GM06990 (cell line): ENCODE measurements around the gene UNK.

ENCODE experiments used
- DNase-seq: peaks from one replicate; pipeline ENCODE4 v3.0.0-alpha.2; 2011; ENCODE audit not compliant: insufficient read length; ENCODE audit errors: extremely low read depth
- H3K27me3 ChIP-seq: replicated peaks from 2 replicates; pipeline ENCODE4 v1.6.0; 2011; ENCODE audit warnings: low read length; ENCODE audit not compliant: control insufficient read depth, insufficient read depth
- H3K36me3 ChIP-seq: 2 replicates; pipeline ENCODE4 v1.5.1; 2011; ENCODE audit warnings: low read length; ENCODE audit not compliant: control insufficient read depth, insufficient read depth
- H3K4me3 ChIP-seq: replicated peaks from 2 replicates; pipeline ENCODE4 v1.5.1; 2011; ENCODE audit warnings: low read depth, mild to moderate bottlenecking, control low read depth, low read length
- TF ChIP-seq, protein P1 (sequence below): IDR thresholded peaks from 2 replicates; pipeline ENCODE4 v1.5.1; 2011; ENCODE audit warnings: low read length, control low read depth, mild to moderate bottlenecking, inconsistent platforms; ENCODE audit not compliant: insufficient read depth, poor library complexity, severe bottlenecking

The UNK gene

DNA sequence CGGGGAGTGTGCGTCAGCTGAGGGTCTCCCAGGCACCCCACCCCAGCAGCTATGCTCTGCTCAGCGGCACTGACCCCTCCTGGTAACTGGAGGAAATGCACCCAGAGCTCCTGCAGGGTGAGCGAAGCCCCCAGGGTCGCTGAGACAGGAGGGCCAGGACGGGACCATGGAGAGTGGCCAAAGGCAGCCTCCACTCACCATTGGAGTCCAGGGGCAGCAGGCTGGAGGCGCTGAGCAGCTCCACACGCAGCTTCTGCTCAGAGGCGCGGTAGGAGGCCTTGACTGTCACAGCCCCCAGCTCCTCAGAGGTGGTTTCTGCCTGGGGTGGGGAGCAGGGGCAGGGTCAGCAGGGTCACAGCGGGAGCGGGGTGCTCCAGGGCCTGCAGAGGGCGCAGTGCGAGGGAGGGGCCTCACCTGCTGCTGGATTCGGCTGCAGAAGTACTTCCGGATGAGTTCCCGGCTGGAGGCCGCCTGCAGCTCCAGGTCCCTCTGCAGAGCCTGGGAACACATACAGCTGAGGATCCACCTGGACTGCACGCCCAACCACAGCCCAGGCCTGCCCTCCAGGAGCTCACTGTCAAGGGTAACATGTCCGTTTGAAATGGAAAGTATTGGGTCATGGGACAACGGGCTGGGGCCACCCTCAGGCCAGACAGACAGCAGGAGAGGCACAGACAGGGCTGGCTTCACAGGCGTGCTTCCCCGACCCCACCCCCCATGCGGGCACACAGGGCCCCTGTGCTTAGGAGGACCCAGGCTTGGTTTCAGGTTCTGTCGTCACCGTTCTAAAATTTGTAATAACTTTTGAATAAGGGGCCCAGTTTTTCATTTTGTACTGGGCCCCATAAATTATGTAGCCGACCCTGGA, 45.8 kb downstream of the UNK start:
- TF ChIP-seq, protein P1, sequence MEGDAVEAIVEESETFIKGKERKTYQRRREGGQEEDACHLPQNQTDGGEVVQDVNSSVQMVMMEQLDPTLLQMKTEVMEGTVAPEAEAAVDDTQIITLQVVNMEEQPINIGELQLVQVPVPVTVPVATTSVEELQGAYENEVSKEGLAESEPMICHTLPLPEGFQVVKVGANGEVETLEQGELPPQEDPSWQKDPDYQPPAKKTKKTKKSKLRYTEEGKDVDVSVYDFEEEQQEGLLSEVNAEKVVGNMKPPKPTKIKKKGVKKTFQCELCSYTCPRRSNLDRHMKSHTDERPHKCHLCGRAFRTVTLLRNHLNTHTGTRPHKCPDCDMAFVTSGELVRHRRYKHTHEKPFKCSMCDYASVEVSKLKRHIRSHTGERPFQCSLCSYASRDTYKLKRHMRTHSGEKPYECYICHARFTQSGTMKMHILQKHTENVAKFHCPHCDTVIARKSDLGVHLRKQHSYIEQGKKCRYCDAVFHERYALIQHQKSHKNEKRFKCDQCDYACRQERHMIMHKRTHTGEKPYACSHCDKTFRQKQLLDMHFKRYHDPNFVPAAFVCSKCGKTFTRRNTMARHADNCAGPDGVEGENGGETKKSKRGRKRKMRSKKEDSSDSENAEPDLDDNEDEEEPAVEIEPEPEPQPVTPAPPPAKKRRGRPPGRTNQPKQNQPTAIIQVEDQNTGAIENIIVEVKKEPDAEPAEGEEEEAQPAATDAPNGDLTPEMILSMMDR, result peak; percentile 69
- peaks cover 31% of the 10 kb centered on the region for H3K36me3 ChIP-seq
- H3K4me3 ChIP-seq, result no peak overlapping the region
- no peaks in the 10 kb centered on the region for H3K27me3 ChIP-seq
- no peak for DNase-seq

DNA sequence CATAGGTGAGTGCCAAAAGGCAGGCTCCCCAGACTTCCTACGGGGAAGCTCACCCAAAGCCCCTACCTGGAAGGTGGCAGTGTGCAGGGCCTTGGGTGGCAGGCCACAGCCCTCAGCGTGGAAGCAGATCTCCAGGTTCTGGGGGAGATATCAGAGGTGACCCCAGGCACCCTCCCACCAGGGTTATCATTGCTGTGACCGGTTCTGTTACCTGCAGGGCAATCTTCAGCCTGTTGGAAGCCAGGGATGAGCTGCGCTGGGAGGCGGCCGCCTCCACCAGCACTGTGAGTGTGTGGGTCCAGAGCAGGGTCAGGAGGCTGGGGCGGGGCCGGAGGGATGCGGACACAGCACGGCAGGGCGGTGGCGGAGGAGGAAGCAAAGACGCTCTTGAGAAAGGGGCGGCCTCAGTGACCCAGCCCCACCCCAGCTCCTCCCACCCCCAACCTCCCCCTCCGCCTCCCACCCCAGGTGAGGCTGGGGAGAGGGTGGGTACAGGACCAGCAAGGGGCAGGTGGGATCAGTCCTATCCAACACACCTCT, 46.5 kb downstream of the UNK start:
- no peak for DNase-seq
- H3K36me3 ChIP-seq, result peaks cover 36% of the 10 kb centered on the region
- H3K27me3 ChIP-seq, result no peaks in the 10 kb centered on the region
- H3K4me3 ChIP-seq, result no peak overlapping the region
- TF ChIP-seq, protein P1, result no peak

DNA sequence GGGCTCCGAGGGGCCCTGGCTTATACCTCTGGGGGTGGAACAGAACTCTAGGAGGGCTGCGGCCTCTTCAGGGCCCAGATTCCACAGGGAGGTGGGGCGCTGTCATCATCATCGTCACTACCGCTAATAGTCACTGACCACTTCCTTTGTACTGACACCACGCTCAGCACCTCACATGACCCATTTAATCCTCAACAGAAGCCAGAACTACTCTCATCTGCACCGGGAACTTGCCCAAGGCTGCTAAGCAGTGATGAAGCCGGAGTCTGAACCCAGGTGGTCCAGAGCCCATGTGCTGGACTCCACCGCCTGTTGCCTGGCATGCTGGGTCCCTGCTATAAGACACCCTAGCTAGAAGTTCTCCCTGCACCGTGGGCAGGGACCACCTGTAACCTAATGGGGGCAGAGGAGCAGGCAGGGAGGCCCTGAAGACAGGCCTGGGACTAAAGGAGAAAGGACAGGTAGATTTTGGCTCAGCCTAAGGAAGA, 47.6 kb downstream of the UNK start:
- DNase-seq, result no peak
- TF ChIP-seq, protein P1, result no peak
- Histone ChIP-seq H3K27me3 (no peaks in the 10 kb centered on the region), H3K36me3 (peaks cover 36% of the 10 kb centered on the region), H3K4me3 (no peak overlapping the region)

DNA sequence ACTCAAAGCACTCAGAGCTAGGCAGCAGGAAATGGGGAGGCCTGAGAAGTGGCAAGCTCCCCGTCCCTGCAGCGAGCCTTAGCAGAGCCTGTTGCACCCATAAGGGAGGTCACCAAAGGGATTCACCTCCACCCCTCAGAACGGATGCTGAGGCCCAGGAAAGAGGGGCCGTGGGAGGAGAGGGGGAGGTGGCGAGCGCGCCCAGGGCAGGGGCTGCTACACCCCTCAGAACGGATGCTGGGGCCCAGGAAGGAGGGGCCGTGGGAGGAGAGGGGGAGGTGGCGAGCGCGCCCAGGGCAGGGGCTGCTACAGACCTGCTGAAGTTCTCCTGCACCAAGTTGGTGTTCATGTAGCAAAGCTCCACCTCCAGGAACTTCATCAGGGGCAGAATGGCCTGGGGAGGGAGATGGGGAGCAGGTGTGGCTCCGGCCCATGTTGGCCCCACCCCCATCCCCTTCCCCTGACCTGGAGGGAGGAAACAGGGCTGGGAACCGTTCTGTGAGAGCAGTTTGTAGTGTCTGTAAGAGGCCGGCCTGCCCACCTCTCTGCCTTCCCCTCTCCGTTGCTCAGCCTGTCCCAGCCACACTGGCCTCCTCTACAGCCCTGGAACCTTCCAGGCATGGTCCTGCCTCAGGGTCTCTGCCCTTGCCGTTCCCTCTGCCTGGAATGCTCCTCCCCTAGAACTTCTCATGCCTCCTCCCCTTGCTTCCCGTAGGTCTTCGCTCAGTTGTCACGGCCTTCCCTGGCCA, 48.2 kb downstream of the UNK start:
- Histone ChIP-seq H3K36me3 (peaks cover 38% of the 10 kb centered on the region), H3K4me3 (no peak overlapping the region), H3K27me3 (no peaks in the 10 kb centered on the region)
- DNase-seq, result no peak
- TF ChIP-seq, protein P1, result no peak

DNA sequence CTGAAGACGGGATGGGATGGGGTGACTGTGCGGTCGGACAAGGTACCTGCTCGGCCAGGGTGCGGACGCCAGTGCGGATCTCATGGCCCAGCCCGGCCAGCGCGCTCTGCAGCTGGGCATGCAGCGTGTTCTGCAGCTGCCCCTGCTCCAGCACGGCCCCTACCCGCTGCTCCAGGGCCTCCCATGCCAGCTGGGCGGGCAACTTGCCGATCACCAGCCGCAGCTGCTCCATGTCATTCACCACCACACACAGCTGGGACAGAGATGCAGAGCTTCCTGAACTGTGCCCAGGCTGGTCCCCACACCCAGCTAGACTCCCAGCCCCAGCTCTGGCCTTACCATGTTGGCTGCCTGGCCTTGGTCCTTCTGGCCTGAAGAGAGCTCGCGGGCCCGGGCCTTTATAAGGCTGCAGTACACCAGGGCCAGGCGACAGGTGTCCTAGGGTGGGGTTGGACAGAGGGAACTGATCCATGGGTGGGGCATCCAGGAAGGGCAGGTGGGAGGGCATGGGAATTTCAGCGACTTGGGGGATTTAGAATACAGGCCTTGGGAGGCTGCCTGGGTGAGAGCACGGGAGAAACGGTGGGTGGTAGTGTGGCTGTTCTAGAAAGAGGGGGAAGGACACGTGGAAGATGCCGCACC, 49.8 kb downstream of the UNK start:
- Histone ChIP-seq H3K27me3 (no peaks in the 10 kb centered on the region), H3K4me3 (no peak overlapping the region), H3K36me3 (peaks cover 34% of the 10 kb centered on the region)
- TF ChIP-seq, protein P1, result no peak
- DNase-seq, result no peak
